WI38 (cell line): ENCODE results near the gene TBC1D5.

Source experiments
- H3K4me3 ChIP-seq: 2 replicates; pipeline ENCODE4 v1.5.1; 2011; ENCODE audit warnings: low read depth, mild to moderate bottlenecking, control low read depth, low read length
- TF ChIP-seq, protein P1 (sequence below): IDR thresholded peaks from 2 replicates; pipeline ENCODE4 v1.5.1; 2012; ENCODE audit warnings: low read depth, mild to moderate bottlenecking, control low read depth, low read length

Gene TBC1D5

DNA sequence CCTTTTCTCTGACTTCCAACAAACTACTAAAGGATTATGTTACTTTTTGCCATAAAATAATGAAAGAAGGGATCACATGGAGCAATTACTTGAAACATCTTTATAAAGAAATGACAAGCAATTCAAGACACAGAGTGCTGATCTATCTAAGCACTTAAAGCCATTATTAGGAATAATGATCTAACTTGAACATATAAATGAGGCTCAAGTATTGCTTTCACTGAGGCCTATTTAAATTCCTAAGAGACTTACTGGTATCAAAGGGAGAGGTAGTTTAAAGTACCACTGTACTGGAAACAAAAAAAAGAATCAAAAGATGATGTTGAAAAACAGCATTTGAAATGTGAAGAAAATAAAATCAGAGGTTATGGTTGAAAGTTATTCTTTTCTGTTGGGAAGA lies 482.2 kb downstream of the TBC1D5 start:
- no peak overlapping the region for H3K4me3 ChIP-seq
- TF ChIP-seq, protein P1, sequence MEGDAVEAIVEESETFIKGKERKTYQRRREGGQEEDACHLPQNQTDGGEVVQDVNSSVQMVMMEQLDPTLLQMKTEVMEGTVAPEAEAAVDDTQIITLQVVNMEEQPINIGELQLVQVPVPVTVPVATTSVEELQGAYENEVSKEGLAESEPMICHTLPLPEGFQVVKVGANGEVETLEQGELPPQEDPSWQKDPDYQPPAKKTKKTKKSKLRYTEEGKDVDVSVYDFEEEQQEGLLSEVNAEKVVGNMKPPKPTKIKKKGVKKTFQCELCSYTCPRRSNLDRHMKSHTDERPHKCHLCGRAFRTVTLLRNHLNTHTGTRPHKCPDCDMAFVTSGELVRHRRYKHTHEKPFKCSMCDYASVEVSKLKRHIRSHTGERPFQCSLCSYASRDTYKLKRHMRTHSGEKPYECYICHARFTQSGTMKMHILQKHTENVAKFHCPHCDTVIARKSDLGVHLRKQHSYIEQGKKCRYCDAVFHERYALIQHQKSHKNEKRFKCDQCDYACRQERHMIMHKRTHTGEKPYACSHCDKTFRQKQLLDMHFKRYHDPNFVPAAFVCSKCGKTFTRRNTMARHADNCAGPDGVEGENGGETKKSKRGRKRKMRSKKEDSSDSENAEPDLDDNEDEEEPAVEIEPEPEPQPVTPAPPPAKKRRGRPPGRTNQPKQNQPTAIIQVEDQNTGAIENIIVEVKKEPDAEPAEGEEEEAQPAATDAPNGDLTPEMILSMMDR = no peak

DNA sequence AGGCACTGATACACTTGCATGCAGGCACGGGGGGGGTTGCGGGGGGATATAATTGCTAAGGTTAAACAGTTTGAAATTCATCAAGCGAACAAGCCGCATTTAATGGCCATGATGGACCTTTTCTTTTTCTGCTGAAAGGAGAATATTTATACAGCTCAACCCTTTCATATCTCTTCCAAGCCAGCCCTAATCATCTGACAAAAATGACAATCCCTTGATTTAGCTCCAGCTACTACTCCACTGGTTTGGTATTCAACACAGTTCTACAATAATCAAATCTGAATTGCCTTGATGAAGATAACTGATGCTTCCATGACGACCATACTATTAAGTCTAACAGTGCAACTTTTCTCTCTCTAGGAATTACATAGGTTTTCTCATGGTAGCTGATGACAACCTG lies 482.7 kb downstream of the TBC1D5 start:
- no peak overlapping the region for H3K4me3 ChIP-seq
- TF ChIP-seq, protein P1 = no peak

DNA sequence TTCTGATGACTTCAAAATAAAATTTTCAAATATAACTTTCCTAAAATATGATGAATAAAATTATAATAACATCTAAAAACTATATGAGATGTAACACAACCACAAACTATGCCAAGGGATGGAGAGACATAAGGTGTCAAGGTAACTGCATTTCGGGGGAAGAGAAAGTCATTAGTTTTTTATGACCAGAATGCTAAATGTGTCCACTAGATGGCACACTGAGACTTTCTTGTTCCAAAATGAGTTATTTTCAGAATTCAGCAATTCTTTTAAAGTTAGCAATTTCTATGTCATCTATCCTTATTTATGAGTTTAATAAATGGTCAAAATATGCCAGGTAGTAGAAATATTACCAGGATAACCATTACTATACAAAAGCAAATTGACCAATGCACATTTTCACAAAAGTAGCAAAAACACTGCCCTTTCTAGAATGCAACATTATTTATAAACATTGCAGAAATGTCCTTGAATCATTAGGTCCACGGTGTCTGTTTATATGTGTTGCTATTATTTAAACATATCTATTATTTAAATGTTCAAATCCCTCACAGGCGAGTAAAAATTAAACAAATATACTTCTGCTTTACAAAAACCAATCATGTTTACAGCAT lies 483.5 kb downstream of the TBC1D5 start:
- no peak overlapping the region for H3K4me3 ChIP-seq
- TF ChIP-seq, protein P1 = peak; percentile 37; the same call in 1 of the 2 replicates

DNA sequence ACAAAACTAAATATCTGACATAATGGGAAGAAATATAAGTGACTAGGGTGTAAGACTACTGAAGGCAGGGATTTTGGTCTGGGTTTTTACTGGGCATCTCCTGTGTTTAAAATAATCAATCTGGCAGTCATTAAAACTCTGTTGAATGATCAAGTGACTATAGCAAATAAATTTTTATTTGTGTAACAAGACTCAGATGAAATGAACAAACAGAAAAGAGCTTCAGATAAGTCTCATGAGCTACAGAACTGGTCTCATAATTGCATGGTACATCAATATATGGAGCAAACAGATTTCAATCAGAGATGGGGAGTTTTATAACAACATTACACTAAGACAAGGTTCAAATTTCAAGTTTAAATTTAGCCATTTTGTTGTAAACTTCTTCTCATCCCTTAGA lies 485.2 kb downstream of the TBC1D5 start:
- H3K4me3 ChIP-seq = no peak overlapping the region
- TF ChIP-seq, protein P1 = no peak

DNA sequence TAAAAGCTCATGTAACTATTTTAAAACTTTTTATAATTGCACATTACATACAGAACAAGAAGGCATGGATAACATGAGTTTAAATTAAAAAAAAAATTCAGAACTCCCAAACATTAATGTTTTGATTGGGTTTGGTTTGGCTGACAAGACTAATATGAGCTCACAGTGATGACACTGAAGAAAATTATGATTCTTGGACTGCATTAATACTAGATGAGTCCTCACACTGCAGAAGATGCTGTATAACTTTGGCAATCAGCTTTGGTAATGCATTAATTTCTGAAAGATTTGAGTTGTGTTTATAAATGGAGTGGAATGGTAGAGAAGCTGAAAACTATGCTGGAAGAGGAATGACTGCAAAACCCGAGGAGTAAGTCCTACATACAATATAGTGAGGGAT lies 498.8 kb downstream of the TBC1D5 start:
- TF ChIP-seq, protein P1 = no peak
- no peak overlapping the region for H3K4me3 ChIP-seq

DNA sequence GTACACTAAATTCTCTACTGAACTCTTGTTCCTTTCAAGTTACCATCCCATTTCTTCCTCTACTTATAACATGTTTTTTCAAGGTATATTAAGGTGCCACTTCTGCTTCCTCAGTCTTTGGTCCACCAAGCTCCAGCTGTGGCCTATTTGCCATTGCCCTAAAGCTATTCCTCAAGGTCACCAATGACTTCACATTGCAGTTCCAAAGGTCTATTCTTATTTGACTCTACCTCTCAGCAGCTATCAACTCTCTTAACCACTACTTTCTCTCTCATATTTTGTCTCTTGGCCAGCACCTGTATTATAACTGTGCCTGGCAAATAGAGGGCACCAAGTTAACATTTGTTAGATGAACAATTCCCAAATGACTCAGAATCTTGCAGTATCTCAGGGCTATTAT lies 503.0 kb downstream of the TBC1D5 start:
- TF ChIP-seq, protein P1 = no peak
- no peak overlapping the region for H3K4me3 ChIP-seq

DNA sequence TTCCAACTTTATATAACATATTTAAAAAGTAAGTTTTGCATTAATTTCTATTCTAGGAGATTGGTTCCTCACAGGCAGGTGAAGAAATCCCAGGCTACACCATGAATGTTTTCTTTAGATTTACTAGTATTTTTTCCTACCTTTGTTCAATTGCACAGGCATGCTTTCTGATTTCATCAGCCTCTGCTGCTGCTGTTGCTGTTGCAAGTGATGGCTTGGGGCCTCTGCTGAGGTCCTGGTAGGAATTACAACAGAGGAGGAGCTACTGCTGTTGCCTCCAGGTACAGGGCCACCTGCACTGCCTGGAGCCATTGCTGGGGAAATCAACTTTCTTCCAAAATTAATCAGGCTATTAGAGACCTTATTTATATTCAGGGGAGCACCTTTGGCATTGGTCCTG lies 504.4 kb downstream of the TBC1D5 start:
- H3K4me3 ChIP-seq = no peak overlapping the region

More for the DNA sequence above, 504.4 kb downstream of the TBC1D5 start:
- TF ChIP-seq, protein P1 = no peak
